AG04450 (cell line): ENCODE results near the gene NOL12. TPM values are rescaled to one million over a fixed set of nuclear protein-coding genes. Genes with fewer than 3 reads are reported as not detected.
A peak's percentile ranks its signal among the peaks of the same experiment; 100 is the strongest.

ENCODE experiments used
- CTCF ChIA-PET: fragments of 300-600, 350-600 bp; formaldehyde crosslinking; extraction: SDS; loops from one replicate; lab custom pipeline; 2022; ENCODE audit warnings: antibody characterized with exemption, inconsistent platforms; lab: Charles Lee
- POLR2A ChIA-PET: fragments of 350-600 bp; formaldehyde crosslinking; extraction: SDS; loops from one replicate; lab custom pipeline; 2021; ENCODE audit warnings: antibody characterized with exemption, inconsistent platforms; lab: Yijun Ruan, JAX
- DNase-seq: peaks from one replicate; pipeline ENCODE4 v3.0.0-alpha.2; 2011; ENCODE audit warnings: low read depth, low spot score
- H3K27ac ChIP-seq: one replicate; pipeline ENCODE4 v1.5.1; 2012; ENCODE audit warnings: low read depth, low read length, control low read depth
- H3K27me3 ChIP-seq: one replicate; pipeline ENCODE4 v1.6.0; 2012; ENCODE audit warnings: low read length; ENCODE audit not compliant: control insufficient read depth, insufficient read depth
- H3K4me3 ChIP-seq: 2 replicates; pipeline ENCODE4 v1.5.1; 2011; ENCODE audit warnings: mild to moderate bottlenecking, low read depth, low read length, control low read depth
- H3K9me3 ChIP-seq: 2 replicates; pipeline ENCODE4 v1.5.1; 2012; ENCODE audit warnings: low read length; ENCODE audit not compliant: control insufficient read depth, insufficient read depth
- polyA plus RNA-seq: library from polyadenylated mRNA; depleted of rRNA; stranded (reverse); fragments of >200 nt; gene quantifications from 2 replicates; pipeline ENCODE4 v1.2.3, GENCODE V29; 2011
- TF ChIP-seq, protein P1 (sequence below): IDR thresholded peaks from 2 replicates; pipeline ENCODE4 v1.5.1; 2011; ENCODE audit warnings: low read depth, low read length, control low read depth, inconsistent platforms

The NOL12 gene
- polyA plus RNA-seq, 1 experiment = 11.8 TPM

GRCh38 chr22:37679670-37680069 lies 6.5 kb upstream of the NOL12 start:
- DNase-seq = no peak
- ChIA-PET POLR2A (interaction anchor here (0.7 to 4.1 kb wide), 5 partner anchors 16 to 71 kb away, joined by 3 to 38 read pairs (median 3); partner anchors contain the start of gene GGA1), CTCF (interaction anchor here (1.0 to 10.2 kb wide), 3 partner anchors 18 to 118 kb away, joined by 3 to 101 read pairs (median 13); no protein-coding TSS in a partner anchor)
- TF ChIP-seq, protein P1, sequence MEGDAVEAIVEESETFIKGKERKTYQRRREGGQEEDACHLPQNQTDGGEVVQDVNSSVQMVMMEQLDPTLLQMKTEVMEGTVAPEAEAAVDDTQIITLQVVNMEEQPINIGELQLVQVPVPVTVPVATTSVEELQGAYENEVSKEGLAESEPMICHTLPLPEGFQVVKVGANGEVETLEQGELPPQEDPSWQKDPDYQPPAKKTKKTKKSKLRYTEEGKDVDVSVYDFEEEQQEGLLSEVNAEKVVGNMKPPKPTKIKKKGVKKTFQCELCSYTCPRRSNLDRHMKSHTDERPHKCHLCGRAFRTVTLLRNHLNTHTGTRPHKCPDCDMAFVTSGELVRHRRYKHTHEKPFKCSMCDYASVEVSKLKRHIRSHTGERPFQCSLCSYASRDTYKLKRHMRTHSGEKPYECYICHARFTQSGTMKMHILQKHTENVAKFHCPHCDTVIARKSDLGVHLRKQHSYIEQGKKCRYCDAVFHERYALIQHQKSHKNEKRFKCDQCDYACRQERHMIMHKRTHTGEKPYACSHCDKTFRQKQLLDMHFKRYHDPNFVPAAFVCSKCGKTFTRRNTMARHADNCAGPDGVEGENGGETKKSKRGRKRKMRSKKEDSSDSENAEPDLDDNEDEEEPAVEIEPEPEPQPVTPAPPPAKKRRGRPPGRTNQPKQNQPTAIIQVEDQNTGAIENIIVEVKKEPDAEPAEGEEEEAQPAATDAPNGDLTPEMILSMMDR = no peak
- H3K9me3 ChIP-seq = no peaks in the 10 kb centered on the region; the same call in 1 of the 2 replicates
- no peaks in the 10 kb centered on the region for H3K27me3 ChIP-seq
- H3K4me3 ChIP-seq = peak overlapping the region; percentile 13; the same call in 1 of the 2 replicates
- peak overlapping the region; percentile 65 for H3K27ac ChIP-seq

GRCh38 chr22:37680191-37680851 lies 5.8 kb upstream of the NOL12 start:
- Histone ChIP-seq H3K27ac (peak overlapping the region; percentile 70), H3K27me3 (no peaks in the 10 kb centered on the region), H3K4me3 (no peak overlapping the region), H3K9me3 (no peaks in the 10 kb centered on the region; the same call in 1 of the 2 replicates)
- CTCF ChIA-PET = interaction anchor here (1.0 to 10.2 kb wide), 6 partner anchors 19 to 119 kb away, joined by 3 to 101 read pairs (median 5); no protein-coding TSS in a partner anchor
- POLR2A ChIA-PET = interaction anchor here (0.7 to 4.1 kb wide), 6 partner anchors 16 to 72 kb away, joined by 3 to 38 read pairs (median 4); partner anchors contain the start of gene GGA1
- no peak for DNase-seq
- TF ChIP-seq, protein P1 = no peak

DNA sequence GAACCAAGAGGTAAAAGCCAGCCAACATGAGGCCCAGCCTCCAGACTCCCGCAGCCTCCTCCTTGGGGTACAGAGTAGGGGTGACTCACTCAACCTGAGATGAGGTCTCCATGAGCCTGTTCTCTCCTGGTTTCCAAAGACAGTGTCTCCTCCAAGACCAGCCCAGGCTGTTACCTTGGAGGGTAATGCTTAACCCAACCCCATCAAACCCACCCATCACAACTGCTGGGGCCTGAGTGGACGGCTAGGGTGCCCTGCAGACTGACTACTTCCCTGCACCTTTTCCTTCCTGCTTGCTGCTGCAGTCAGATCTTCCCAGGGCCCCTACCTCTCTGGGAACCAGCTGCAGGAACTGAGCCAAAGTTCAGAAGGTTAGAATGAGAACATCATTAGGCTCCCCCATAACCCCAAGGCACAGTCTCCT lies 5.1 kb upstream of the NOL12 start:
- ChIA-PET CTCF (interaction anchor here (0.6 to 10.2 kb wide), 10 partner anchors 11 to 57 kb away, joined by 3 to 101 read pairs (median 5); no protein-coding TSS in a partner anchor), POLR2A (interaction anchor here (1.0 to 4.1 kb wide), 5 partner anchors 19 to 73 kb away, joined by 4 to 38 read pairs (median 14); partner anchors contain the start of genes GGA1 and PDXP)
- DNase-seq = no peak
- Histone ChIP-seq H3K4me3 (no peak overlapping the region), H3K27ac (peak overlapping the region; percentile 70), H3K9me3 (no peaks in the 10 kb centered on the region; the same call in 1 of the 2 replicates), H3K27me3 (no peaks in the 10 kb centered on the region)
- TF ChIP-seq, protein P1 = no peak

DNA sequence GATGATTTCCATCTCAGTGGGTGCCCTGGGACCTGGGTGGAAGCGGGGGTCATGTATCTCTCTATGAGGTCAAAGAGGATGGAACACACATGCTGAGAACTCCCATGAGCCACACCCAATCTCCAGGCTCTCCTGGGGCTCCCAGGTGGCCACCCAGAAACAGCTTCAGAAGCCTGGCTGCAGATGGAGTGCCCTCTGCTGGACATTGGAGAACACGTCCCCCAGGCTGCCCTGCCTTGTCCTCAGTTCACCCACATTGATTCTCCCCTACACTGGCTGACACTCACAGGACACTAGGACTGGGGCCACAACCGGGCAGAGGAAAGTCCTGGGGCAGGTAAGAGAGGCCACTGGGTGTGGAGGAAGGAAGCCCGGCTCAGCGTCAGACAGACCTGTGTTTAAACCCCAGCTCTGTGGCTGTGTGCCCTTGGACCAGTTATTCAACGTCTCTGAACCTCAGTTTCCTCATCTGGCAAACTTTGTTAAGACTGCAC lies 4.5 kb upstream of the NOL12 start:
- CTCF ChIA-PET = interaction anchor here (0.6 to 10.2 kb wide), 11 partner anchors 12 to 58 kb away, joined by 3 to 101 read pairs (median 5); no protein-coding TSS in a partner anchor
- H3K4me3 ChIP-seq = no peak overlapping the region
- no peaks in the 10 kb centered on the region for H3K27me3 ChIP-seq
- DNase-seq = no peak
- H3K9me3 ChIP-seq = no peaks in the 10 kb centered on the region; the same call in 1 of the 2 replicates
- POLR2A ChIA-PET = interaction anchor here (0.6 to 4.1 kb wide), 6 partner anchors 19 to 74 kb away, joined by 3 to 38 read pairs (median 10); partner anchors contain the start of genes GGA1 and PDXP
- H3K27ac ChIP-seq = peak overlapping the region; percentile 70
- TF ChIP-seq, protein P1 = peak; percentile 96
